Prostate gland (tissue), 2 donors: ENCODE data around the gene PFKFB3. TPM values are rescaled to one million over a fixed set of nuclear protein-coding genes. Genes with fewer than 3 reads are reported as not detected.

Experiments used
- DNase-seq: peaks from one replicate; pipeline ENCODE4 v3.0.0-alpha.2; 2019; ENCODE audit warnings: low spot score
- H3K27ac ChIP-seq, 2 donors: fragments of 200-600 bp; sonication (generic); 2 replicates each; pipeline ENCODE4 v1.5.1; 2017 to 2019
- H3K27me3 ChIP-seq: fragments of 200-600 bp; sonication (generic); replicated peaks from 2 replicates; pipeline ENCODE4 v1.5.1; 2019; ENCODE audit not compliant: insufficient read depth
- H3K36me3 ChIP-seq, 2 donors: fragments of 200-600 bp; sonication (generic); 1 replicate in 1 of 2; 2 replicates in 1 of 2; pipeline versions ENCODE4 v1.5.1 to v1.8.1; 2017 to 2019
- H3K4me1 ChIP-seq: fragments of 200-600 bp; sonication (generic); replicated peaks from 2 replicates; pipeline ENCODE4 v1.5.1; 2019
- H3K4me3 ChIP-seq, 2 donors: fragments of 200-600 bp; sonication (generic); 2 replicates each; pipeline ENCODE4 v1.5.1; 2017 to 2019
- H3K9me3 ChIP-seq: fragments of 200-600 bp; sonication (generic); 2 replicates; pipeline ENCODE4 v1.5.1; 2017
- POLR2A ChIP-seq: fragments of 450-650 bp; IDR thresholded peaks from one replicate; pipeline ENCODE4 v1.6.1; 2016; ENCODE audit warnings: antibody characterized with exemption, mild to moderate bottlenecking
- POLR2AphosphoS5 ChIP-seq: sonication (generic); formaldehyde crosslinking; IDR thresholded peaks from one replicate; pipeline ENCODE4 v1.6.1; 2017; ENCODE audit warnings: antibody characterized with exemption
- WGBS: methylation state at CpG from one replicate; pipeline ENCODE4 v1.1.5; 2018; 5-methylcytosine and 5-hydroxymethylcytosine counted together
- intact Hi-C: fragments of 100-400 bp; cut with DNase I; formaldehyde crosslinking; loops from one replicate; pipeline ENCODE4 v1.14.2; 2022
- total RNA-seq, 2 donors: library from RNA; depleted of rRNA; stranded (reverse); fragments of >200 nt; gene quantifications; one replicate each; pipeline ENCODE4 v1.1.0, GENCODE V29; 2016
- TF ChIP-seq, protein P1 (sequence below), 4 experiments: fragments of 200-600 bp in 2 of 4; fragments of 450-650 bp in 2 of 4; sonication (generic) in 2 of 4; IDR thresholded peaks; 1 replicate in 3 of 4; 2 replicates in 1 of 4; pipeline ENCODE4 v1.5.1; 2016 to 2019; ENCODE audit warnings: antibody characterized with exemption in 4 of 4, mild to moderate bottlenecking in 2 of 4, moderate library complexity in 2 of 4

The PFKFB3 gene
- total RNA-seq, 2 donors from 2014 or later = 24.3 to 52.7 TPM

DNA sequence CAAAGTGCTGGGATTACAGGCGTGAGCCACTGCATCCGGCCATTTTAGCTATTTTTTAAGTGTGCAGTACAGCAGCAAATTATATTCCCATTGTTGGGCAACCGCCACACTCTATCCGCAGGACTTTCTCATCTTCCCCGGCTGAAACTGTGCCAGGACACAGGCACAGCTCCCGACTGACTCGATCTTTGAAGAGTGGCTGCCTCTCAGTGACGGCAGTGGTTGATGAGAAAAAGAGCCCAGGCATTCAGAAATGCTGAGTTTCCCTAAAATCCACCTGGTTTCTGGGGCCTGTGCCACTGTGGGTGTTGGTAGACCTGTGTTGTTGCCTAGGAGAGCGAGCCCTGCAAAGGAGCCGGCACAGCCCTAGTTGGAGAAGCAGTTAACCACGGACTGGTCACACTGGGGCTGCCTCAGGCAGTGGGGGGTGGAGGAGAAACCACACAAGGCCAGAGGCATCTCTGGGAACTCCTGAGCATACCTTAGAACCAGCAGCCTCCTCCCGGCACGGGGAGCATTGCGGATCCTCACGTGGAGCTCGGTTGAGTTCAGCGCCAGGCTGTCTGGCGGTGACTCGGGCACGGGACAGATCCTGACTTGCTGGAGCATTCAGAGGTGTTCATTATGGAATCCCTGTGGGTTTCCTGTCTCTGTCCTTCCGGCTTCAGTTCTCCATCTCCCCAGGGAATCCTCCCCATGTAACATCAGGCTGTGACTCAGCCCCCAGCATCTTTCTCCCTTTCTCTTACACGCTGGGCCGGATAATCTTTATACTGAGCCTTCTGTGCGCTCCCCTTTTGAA is 16.2 kb downstream of the PFKFB3 start:
- Histone ChIP-seq H3K4me3 (no peak overlapping the region), H3K9me3 (no peaks in the 10 kb centered on the region), H3K36me3 (peaks cover 19 to 35% of the 10 kb centered on the region in 2 donors), H3K27me3 (no peaks in the 10 kb centered on the region), H3K27ac (no peak overlapping the region), H3K4me1 (no peaks in the 10 kb centered on the region)
- 56% methylated on average over 24 of the region's 24 CpGs for WGBS
- DNase-seq = no peak
- TF ChIP-seq POLR2AphosphoS5 (no peak), POLR2A (no peak)
- TF ChIP-seq, protein P1, sequence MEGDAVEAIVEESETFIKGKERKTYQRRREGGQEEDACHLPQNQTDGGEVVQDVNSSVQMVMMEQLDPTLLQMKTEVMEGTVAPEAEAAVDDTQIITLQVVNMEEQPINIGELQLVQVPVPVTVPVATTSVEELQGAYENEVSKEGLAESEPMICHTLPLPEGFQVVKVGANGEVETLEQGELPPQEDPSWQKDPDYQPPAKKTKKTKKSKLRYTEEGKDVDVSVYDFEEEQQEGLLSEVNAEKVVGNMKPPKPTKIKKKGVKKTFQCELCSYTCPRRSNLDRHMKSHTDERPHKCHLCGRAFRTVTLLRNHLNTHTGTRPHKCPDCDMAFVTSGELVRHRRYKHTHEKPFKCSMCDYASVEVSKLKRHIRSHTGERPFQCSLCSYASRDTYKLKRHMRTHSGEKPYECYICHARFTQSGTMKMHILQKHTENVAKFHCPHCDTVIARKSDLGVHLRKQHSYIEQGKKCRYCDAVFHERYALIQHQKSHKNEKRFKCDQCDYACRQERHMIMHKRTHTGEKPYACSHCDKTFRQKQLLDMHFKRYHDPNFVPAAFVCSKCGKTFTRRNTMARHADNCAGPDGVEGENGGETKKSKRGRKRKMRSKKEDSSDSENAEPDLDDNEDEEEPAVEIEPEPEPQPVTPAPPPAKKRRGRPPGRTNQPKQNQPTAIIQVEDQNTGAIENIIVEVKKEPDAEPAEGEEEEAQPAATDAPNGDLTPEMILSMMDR (IDR thresholded peaks at IDR 0.05) = no peak
- intact Hi-C loops = no loop called here

GRCh38 chr10:6219494-6219836 is 16.7 kb downstream of the PFKFB3 start:
- no peak for DNase-seq
- H3K36me3 ChIP-seq = peaks cover 21 to 39% of the 10 kb centered on the region in 2 donors
- TF ChIP-seq, protein P1 (IDR thresholded peaks at IDR 0.05) = no peak
- no peak for TF ChIP-seq POLR2A
- no peak for TF ChIP-seq POLR2AphosphoS5
- 81% methylated on average over 10 of the region's 10 CpGs for WGBS
- H3K27ac ChIP-seq = no peak overlapping the region
- no peaks in the 10 kb centered on the region for H3K4me1 ChIP-seq
- no peak overlapping the region for H3K4me3 ChIP-seq
- no peaks in the 10 kb centered on the region for H3K27me3 ChIP-seq
- intact Hi-C loops = no loop called here
- no peaks in the 10 kb centered on the region for H3K9me3 ChIP-seq

GRCh38 chr10:6220418-6221191 is 17.9 kb downstream of the PFKFB3 start:
- Histone ChIP-seq H3K36me3 (peaks cover 31 to 42% of the 10 kb centered on the region in 2 donors), H3K9me3 (no peaks in the 10 kb centered on the region), H3K27ac (no peak overlapping the region), H3K27me3 (no peaks in the 10 kb centered on the region), H3K4me3 (no peak overlapping the region), H3K4me1 (no peaks in the 10 kb centered on the region)
- no peak for TF ChIP-seq POLR2A
- TF ChIP-seq, protein P1 (IDR thresholded peaks at IDR 0.05) = no peak
- no peak for TF ChIP-seq POLR2AphosphoS5
- intact Hi-C loops = no loop called here
- DNase-seq = no peak
- 89% methylated on average over 29 of the region's 32 CpGs for WGBS

DNA sequence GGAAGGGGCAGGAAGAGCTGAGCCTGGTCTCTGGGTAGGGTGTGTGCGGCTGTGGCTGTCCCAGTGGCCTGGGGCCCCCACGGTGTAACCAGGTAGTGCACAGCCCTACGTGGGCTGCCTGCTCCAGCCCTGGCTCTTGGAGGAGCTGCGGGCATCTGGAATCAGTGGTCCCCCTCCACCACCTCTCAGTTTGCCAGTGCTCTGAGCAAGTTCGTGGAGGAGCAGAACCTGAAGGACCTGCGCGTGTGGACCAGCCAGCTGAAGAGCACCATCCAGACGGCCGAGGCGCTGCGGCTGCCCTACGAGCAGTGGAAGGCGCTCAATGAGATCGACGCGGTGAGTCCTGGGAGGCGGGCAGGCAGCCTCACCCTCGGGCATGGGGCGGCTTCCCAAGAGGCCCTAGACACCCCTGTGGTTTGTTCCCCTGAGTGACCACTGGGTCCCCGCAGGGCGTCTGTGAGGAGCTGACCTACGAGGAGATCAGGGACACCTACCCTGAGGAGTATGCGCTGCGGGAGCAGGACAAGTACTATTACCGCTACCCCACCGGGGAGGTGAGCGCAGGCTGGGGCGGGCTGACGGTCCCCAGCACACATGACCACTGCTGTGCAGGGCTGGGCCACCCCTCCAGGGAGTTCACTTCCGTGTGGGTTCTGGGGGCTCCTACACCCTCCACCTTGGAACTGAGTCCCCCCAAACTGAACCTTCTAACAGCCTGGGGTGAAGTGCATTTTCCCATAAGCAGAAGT is 18.6 kb downstream of the PFKFB3 start:
- TF ChIP-seq POLR2A = no peak
- TF ChIP-seq, protein P1 (IDR thresholded peaks at IDR 0.05) = no peak
- TF ChIP-seq POLR2AphosphoS5 = no peak
- H3K4me3 ChIP-seq = no peak overlapping the region
- no peaks in the 10 kb centered on the region for H3K27me3 ChIP-seq
- intact Hi-C loops = no loop called here
- H3K4me1 ChIP-seq = no peaks in the 10 kb centered on the region
- no peak overlapping the region for H3K27ac ChIP-seq
- 95% methylated on average over 30 of the region's 30 CpGs for WGBS
- no peak for DNase-seq
- no peaks in the 10 kb centered on the region for H3K9me3 ChIP-seq
- peaks cover 28 to 45% of the 10 kb centered on the region in 2 donors for H3K36me3 ChIP-seq
